Activated naive CD8-positive, alpha-beta T cell treated with anti-CD3 and anti-CD28 coated beads, Interleukin-2, amount 50 U/mL, for 24 hours (primary cell): ENCODE results near the gene LEF1.

Experiments
- ATAC-seq: fragments of 150-1000 bp; cut with Tn5 transposase; one replicate; pipeline ENCODE4 v1.10.0; 2021
- DNase-seq: peaks from one replicate; pipeline ENCODE4 v3.0.0; 2021
- H3K27ac Mint-ChIP-seq: one replicate; pipeline ENCODE4 v1.8.0; 2021; ENCODE audit warnings: mild to moderate bottlenecking, mixed read lengths
- H3K27me3 Mint-ChIP-seq: one replicate; pipeline ENCODE4 v1.8.0; 2021; ENCODE audit warnings: mixed read lengths
- H3K36me3 Mint-ChIP-seq: one replicate; pipeline ENCODE4 v1.8.0; 2021; ENCODE audit warnings: low read depth, mixed read lengths
- H3K4me1 Mint-ChIP-seq: one replicate; pipeline ENCODE4 v1.8.0; 2021; ENCODE audit warnings: mixed read lengths
- H3K4me3 Mint-ChIP-seq: one replicate; pipeline ENCODE4 v1.8.0; 2021; ENCODE audit warnings: mild to moderate bottlenecking, moderate library complexity, mixed read lengths
- H3K9me3 Mint-ChIP-seq: one replicate; pipeline ENCODE4 v1.8.0; 2021; ENCODE audit warnings: mixed read lengths

Gene LEF1

DNA sequence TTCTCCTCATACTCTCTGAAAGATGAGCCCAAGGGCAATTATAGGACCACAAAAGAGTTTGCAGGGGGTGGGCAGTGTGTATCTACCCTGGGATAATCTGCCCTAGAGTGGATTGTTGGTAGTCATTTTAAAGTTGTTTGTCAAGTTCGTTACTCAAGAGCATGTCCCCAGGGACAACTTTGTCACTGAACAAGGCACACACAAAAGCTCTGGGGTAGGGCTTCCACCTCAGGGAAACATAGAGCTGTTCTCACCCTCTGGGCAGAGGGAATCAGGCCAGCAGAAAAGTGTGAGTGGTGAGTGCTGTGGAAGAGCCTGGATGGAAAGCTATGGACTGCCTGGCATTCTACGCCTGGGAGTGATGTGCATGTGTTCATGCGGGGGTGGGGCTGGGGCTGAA lies 23.3 kb upstream of the LEF1 start:
- ATAC-seq (no peak), DNase-seq (no peak)
- Mint-ChIP-seq H3K36me3 (no peaks in the 10 kb centered on the region), H3K27me3 (no peaks in the 10 kb centered on the region), H3K4me1 (peaks cover 16% of the 10 kb centered on the region), H3K9me3 (no peaks in the 10 kb centered on the region), H3K27ac (no peak overlapping the region), H3K4me3 (no peak overlapping the region)

DNA sequence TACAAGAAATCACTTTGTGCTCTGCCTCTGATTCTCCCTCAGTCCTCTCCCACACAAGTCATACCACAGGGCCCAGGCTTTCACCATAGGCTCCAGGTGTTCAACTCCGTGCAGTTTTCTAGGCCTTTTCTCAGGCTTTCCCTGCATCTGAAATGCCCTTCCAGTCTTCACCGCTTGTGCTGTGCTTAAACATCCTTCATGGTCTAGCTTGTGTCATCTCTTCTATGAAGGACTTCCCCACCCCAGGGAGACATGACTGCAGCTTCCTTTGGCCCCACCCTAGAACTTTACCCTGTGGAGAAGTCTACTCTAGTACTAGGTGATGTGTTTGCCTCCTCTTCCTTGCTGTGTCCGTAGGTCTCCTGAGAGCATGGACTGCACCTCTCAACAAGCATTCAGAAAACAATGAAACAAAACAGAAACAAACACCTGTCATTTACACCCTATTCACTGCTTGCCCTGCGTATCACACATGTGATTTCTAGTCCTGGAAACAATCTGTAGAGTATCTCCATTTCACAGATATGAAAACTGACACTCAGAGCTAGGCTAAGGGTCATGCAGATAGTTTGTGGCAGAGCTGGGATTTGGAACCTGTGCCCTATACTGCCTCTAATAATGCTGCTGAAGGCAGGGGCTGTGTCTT lies 22.7 kb upstream of the LEF1 start:
- Mint-ChIP-seq H3K4me1 (peaks cover 16% of the 10 kb centered on the region), H3K27ac (no peak overlapping the region), H3K9me3 (no peaks in the 10 kb centered on the region), H3K4me3 (no peak overlapping the region), H3K27me3 (no peaks in the 10 kb centered on the region), H3K36me3 (no peaks in the 10 kb centered on the region)
- DNase-seq: no peak
- no peak for ATAC-seq

DNA sequence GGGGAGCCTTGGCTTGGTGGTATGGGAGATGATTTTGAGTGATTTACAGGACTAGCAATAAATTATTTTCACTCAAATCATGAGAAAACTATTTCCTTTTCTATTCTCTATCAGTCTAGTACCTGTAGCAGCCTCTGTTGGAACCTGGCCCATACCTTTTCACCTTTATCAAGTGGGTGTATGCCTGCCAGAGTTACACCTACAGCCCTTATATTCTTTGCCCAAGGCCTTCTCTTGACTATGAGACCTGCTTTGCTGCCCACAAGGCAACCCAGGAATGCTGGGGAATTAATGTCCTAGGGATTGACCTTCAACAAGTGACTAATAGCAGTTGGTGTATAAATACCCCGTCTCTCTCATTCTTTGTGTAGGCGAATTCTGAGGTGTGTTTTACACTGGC lies 20.0 kb upstream of the LEF1 start:
- H3K4me3 Mint-ChIP-seq: no peak overlapping the region
- H3K27ac Mint-ChIP-seq: no peak overlapping the region
- no peaks in the 10 kb centered on the region for H3K36me3 Mint-ChIP-seq
- ATAC-seq (no peak), DNase-seq (no peak)
- H3K27me3 Mint-ChIP-seq: no peaks in the 10 kb centered on the region
- no peaks in the 10 kb centered on the region for H3K9me3 Mint-ChIP-seq
- H3K4me1 Mint-ChIP-seq: peaks cover 25% of the 10 kb centered on the region

DNA sequence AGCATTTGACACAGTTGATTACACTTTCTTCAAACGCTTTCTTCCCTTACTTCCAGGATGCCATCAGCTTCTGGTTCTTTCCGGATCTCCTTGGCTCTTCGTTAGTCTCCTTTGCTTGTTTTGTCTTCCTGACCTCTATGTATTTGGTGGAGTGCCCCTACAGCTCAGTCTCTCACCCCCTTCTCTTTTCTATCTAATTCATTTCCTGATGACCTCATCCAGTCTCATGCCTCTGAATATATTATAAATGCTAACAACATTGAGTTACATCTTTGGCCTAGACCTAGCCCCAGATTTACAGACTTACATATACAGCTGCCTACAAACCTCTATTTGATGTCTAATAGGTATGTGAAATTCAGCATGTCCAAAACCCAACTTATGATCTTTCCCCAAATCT lies 16.5 kb upstream of the LEF1 start:
- Mint-ChIP-seq H3K27ac (no peak overlapping the region), H3K4me1 (peaks cover 9% of the 10 kb centered on the region), H3K9me3 (no peaks in the 10 kb centered on the region), H3K4me3 (no peak overlapping the region), H3K36me3 (no peaks in the 10 kb centered on the region), H3K27me3 (no peaks in the 10 kb centered on the region)
- no peak for DNase-seq
- no peak for ATAC-seq

DNA sequence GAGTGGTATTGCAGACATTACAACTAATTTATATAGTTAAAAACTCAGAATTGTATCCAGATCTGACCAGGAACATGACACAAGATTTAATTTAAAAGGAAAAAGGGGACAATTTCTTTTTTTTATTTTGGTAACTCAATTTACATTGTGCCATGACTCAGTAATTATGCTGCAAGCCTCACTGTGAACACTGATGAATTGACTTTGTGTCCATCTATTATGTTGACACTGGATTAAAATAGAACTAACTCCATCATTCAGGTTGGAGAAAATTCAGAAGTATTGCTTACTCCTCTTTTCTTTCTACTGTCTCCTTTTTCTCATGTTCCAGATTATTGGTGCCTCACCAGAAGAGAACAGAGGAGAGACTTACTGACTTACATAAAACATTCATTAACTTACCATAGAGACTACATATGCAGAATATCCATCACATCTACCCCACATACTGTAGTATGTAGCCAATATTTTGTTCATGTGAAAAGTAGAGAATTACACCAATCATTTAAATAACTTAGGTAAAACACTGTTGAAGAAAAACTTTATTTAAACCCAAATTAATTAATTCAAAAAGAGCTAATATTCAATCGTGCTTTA lies 15.8 kb upstream of the LEF1 start:
- no peak overlapping the region for H3K27ac Mint-ChIP-seq

DNA sequence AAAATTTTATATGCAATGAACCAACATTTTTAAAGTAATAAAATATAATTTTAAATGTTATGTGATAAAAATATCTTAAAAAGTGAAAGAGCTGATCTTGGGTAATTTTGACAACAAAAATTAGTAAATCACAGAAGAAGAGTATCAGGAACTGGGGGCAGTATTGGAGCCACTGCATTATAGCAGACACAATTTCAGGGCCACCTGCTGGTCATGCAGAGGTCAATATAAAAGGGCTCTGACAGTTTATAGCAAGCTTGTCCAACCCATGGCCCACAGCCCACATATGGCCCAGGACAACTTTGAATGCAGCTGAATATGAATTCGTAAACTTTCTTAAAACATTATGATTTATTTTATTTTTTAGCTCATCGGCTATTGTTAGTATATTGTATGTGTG lies 13.0 kb upstream of the LEF1 start:
- ATAC-seq (no peak), DNase-seq (no peak)
- Mint-ChIP-seq H3K4me1 (peaks cover 9% of the 10 kb centered on the region), H3K4me3 (no peak overlapping the region), H3K36me3 (peaks cover 12% of the 10 kb centered on the region), H3K9me3 (no peaks in the 10 kb centered on the region), H3K27ac (no peak overlapping the region), H3K27me3 (no peaks in the 10 kb centered on the region)

More for the DNA sequence above, 15.8 kb upstream of the LEF1 start:
- no peaks in the 10 kb centered on the region for H3K9me3 Mint-ChIP-seq
- no peak overlapping the region for H3K4me3 Mint-ChIP-seq
- DNase-seq: no peak
- peaks cover 9% of the 10 kb centered on the region for H3K4me1 Mint-ChIP-seq
- no peak for ATAC-seq
- H3K36me3 Mint-ChIP-seq: no peaks in the 10 kb centered on the region
- no peaks in the 10 kb centered on the region for H3K27me3 Mint-ChIP-seq

DNA sequence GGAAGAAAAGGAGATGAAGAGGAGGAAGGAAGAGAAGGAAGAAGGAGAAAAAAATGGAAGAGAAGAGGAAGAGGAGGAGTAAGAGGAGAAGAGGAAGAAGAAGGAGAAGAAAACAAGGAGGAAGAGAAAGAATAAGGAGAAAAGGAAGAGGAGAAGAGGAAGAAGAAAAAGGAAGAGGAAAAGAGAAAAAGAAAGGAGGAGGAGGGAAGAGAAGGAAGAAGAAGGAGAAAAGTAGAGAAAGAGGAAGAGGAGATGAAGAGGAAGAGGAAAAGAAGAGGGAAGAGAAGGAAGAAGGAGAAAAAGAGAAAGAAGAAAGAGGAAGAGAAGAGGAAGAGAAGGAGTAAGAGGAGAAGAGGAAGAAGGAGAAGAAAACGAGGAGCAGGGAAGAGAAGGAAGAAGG lies 11.8 kb upstream of the LEF1 start:
- no peaks in the 10 kb centered on the region for H3K9me3 Mint-ChIP-seq
- H3K27ac Mint-ChIP-seq: no peak overlapping the region
- H3K4me1 Mint-ChIP-seq: peaks cover 8% of the 10 kb centered on the region

DNA sequence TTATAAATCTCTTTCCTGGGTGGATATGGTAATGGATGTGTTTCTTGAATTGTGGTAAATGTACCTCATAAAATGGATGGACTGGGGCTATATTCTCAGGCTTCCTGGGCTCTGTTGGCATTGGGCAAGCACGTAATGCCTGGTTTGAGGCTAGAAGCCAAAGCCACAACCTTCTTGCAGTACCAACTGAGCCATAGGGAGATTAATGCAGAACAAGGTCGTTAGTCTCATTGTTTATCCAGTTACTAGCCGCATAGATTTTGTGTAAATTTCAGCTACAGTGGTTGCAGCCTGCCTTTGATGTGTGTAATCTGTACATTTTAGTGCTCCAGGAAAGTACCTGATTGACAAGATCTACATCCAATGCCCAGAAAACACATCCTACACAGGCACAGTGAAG lies 7.2 kb upstream of the LEF1 start:
- no peaks in the 10 kb centered on the region for H3K9me3 Mint-ChIP-seq
- no peak overlapping the region for H3K27ac Mint-ChIP-seq
- peaks cover 25% of the 10 kb centered on the region for H3K4me1 Mint-ChIP-seq
- peaks cover 5% of the 10 kb centered on the region for H3K27me3 Mint-ChIP-seq
- peaks cover 23% of the 10 kb centered on the region for H3K36me3 Mint-ChIP-seq
- no peak for DNase-seq
- no peak overlapping the region for H3K4me3 Mint-ChIP-seq
- ATAC-seq: no peak

More for the DNA sequence above, 11.8 kb upstream of the LEF1 start:
- no peak overlapping the region for H3K4me3 Mint-ChIP-seq
- ATAC-seq (no peak), DNase-seq (no peak)
- H3K36me3 Mint-ChIP-seq: peaks cover 23% of the 10 kb centered on the region
- H3K27me3 Mint-ChIP-seq: no peaks in the 10 kb centered on the region

DNA sequence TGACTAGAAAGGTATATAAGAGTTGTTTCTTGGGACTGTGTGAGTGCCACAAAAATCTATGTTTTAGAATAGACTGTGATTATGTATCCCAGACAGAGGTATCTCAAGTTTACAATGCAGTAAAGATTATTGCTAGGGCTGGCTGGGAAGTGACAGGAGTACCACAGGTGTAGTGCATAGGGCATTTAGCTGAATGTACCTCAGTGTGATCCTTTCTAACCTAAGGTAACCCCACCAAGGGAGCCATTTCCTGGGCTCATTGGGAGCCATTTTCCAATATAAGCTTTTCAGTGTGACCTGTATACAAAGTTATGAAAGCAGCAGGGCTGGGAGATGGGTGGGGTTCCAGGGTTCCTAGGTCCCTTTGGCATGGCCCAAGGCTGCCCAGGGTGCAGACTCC lies 6.1 kb upstream of the LEF1 start:
- Mint-ChIP-seq H3K36me3 (peaks cover 23% of the 10 kb centered on the region), H3K4me3 (no peak overlapping the region), H3K27me3 (peaks cover 8% of the 10 kb centered on the region), H3K27ac (no peak overlapping the region), H3K9me3 (no peaks in the 10 kb centered on the region), H3K4me1 (peaks cover 36% of the 10 kb centered on the region)
- ATAC-seq: no peak
- no peak for DNase-seq

DNA sequence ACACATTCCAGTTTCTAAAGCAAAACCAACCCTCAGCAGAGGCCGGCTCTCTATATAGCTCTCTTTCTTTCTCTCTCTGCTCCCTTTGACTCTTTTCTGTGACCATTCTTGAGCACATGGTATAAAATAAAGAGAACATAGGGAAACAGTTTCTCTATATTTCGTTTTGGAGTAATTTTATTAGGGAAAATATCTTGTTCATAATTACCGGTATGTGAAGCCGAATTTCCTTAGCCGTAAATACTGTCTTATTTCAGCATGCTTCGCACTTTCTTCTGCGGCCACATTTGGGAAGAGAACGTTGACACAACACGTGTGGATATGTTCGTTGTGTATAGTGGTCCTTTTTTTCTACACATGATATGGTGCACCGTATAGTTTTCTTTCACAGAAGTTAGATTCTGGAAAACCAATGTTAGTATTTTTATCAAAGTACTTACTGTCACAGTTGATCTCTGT lies 4.9 kb upstream of the LEF1 start:
- DNase-seq (no peak), ATAC-seq (no peak)
- Mint-ChIP-seq H3K36me3 (peaks cover 23% of the 10 kb centered on the region), H3K4me3 (peak overlapping the region; percentile 96), H3K27me3 (peaks cover 12% of the 10 kb centered on the region), H3K9me3 (no peaks in the 10 kb centered on the region), H3K27ac (peak overlapping the region; percentile 93), H3K4me1 (peaks cover 46% of the 10 kb centered on the region)

DNA sequence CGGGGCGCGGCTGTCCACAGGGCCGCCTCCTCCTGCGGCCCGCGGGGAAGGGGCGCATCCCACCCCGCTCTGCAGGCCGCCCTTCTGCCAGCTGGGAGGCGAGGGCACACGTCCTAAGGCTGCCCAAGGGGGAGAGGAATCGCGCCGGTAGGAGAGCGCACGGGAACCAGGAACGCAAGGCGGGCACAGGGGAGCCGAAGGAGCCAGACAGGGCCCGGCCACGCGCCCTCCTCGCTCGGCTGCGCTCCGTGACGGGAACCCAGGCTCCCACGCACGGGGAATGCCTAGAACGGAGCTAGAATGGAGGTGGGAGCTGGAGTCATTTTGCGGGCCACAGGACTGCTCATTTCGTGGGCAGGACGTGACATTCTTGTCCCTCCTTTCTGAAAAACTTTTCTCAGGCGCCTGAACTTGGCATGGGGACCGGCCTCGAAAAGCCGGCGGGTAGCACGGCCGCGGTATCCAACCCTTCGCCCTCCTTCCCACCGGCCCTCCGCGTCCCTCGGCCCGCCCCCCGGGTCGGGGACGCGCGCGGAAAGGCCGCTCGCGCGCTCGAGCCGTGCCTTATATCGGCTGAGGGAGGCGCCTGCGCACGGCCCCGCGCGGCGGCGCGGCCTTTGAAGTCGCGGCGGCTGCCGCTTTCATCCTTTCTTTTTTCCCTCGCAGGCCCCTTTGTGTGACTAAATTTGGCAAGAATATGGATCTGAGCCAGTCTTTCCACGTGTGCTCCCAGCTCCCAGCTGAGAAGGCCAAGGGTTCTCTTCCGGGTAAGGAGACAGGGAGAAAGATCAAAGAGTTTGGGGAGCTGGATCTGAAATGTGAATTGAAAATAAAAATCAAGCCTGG lies 4.2 kb upstream of the LEF1 start:
- no peaks in the 10 kb centered on the region for H3K9me3 Mint-ChIP-seq
- H3K27ac Mint-ChIP-seq: peak overlapping the region; percentile 93
- peaks cover 12% of the 10 kb centered on the region for H3K27me3 Mint-ChIP-seq
- peaks cover 23% of the 10 kb centered on the region for H3K36me3 Mint-ChIP-seq
- ATAC-seq (peak; percentile 38), DNase-seq (peak; percentile 73)
- peaks cover 46% of the 10 kb centered on the region for H3K4me1 Mint-ChIP-seq
- peak overlapping the region; percentile 96 for H3K4me3 Mint-ChIP-seq

DNA sequence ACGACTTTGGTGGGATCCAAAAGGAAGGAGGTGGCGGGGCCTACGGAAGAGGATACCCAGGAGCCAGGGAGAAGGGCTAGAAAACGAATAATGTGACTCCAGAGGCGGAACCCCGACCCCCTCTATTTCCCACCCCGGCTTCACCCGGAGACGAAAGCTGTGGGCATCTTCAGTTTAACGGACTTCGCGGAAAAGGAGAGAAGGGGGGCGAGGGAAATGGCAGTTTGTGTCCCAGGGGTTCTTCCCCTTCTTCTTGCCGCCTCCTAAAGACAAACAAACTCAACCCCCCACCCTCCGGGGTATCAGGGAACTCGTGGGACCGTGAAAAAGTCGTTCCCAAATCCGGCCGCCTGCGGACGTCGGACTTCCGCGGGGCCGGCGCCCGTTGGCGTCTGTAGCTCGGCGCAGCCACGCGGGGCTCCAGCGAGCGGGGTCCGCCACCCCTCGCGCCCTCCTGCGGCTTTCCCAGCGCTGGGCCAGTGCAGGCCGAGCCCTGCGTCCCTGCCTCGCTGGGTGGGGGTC lies 3.6 kb upstream of the LEF1 start:
- peak overlapping the region; percentile 85 for H3K27ac Mint-ChIP-seq
- H3K36me3 Mint-ChIP-seq: peaks cover 16% of the 10 kb centered on the region
- H3K4me1 Mint-ChIP-seq: peaks cover 46% of the 10 kb centered on the region
- peak overlapping the region; percentile 96 for H3K4me3 Mint-ChIP-seq
- peaks cover 12% of the 10 kb centered on the region for H3K27me3 Mint-ChIP-seq
- peak; percentile 5 for ATAC-seq
- DNase-seq: peak; percentile 51
- no peaks in the 10 kb centered on the region for H3K9me3 Mint-ChIP-seq

DNA sequence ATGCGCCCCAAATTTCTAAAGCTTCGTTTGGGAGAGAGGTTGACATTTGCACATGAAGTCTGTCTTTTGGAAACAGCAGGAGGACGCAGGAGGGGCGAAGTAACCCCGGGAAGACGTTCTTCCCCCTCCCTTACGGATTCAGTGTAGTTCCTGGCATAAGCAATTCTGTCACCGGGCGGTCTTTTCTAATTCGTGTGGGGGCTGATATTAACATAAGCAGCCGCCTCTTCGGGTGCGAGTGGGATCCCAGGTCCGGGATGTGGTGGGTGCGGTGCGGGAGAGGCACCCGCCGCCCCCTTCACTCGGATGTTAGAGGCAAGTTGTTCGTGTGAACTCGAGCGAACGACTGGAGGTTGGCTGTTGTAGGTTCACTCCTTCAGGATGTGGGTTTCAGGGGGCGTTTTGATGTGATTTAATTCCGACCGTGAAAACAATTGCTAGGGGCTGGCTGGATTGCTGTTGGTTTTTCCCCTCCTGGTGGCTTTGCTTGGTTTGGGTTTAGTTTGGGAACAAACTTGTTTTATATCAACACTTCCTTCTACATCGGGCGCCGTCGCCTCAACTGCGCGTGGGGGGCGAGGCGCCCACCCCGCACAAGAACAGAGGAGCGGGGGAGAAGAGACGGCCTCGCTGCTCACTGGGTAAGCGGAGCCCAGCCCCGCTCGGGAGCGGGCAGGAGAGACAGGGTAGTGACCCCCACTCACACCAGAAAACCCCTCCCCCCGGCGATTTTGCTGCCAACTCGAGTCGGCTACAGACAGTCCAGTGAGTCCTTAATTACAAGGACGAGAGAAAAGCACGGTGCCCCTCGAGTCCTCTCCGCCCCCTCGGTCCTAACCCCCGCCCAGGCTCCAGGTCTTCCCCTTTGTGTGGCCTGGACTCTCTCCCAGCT lies 2.9 kb upstream of the LEF1 start:
- Mint-ChIP-seq H3K9me3 (no peaks in the 10 kb centered on the region), H3K27ac (peak overlapping the region; percentile 85), H3K27me3 (peaks cover 14% of the 10 kb centered on the region), H3K4me3 (peak overlapping the region; percentile 96), H3K36me3 (peaks cover 11% of the 10 kb centered on the region), H3K4me1 (peaks cover 46% of the 10 kb centered on the region)
- DNase-seq (peak; percentile 68), ATAC-seq (peak; percentile 31)
